GM21367 (cell line): ENCODE results near the gene RERE.

Experiments used
- ATAC-seq: cut with Tn5 transposase; IDR thresholded peaks from one replicate; pipeline ENCODE4 v1.9.1; 2021; ENCODE audit not compliant: unreplicated experiment

RERE gene

GRCh38 chr1:8417625-8418024 is 399.8 kb downstream of the RERE start:
- ATAC-seq, result no peak

- no peak for ATAC-seq
Measured at GRCh38 chr1:8416881-8417280, 400.6 kb downstream of the RERE start.

GRCh38 chr1:8415526-8416278 is 401.7 kb downstream of the RERE start:
- no peak for ATAC-seq

GRCh38 chr1:8412183-8412831 is 405.1 kb downstream of the RERE start:
- ATAC-seq, result no peak

- no peak for ATAC-seq
Measured at GRCh38 chr1:8411803-8412182, 405.6 kb downstream of the RERE start.

- no peak for ATAC-seq
Measured at GRCh38 chr1:8410791-8411190, 406.6 kb downstream of the RERE start.

GRCh38 chr1:8409606-8410005 is 407.8 kb downstream of the RERE start:
- no peak for ATAC-seq

- no peak for ATAC-seq
Measured at GRCh38 chr1:8409106-8409505, 408.3 kb downstream of the RERE start.

- no peak for ATAC-seq
Measured at GRCh38 chr1:8408151-8408839, 409.1 kb downstream of the RERE start.

- ATAC-seq, result no peak
Measured at GRCh38 chr1:8407652-8408051, 409.8 kb downstream of the RERE start.

GRCh38 chr1:8406960-8407359 is 410.5 kb downstream of the RERE start:
- ATAC-seq, result no peak

GRCh38 chr1:8406011-8406410 is 411.4 kb downstream of the RERE start:
- no peak for ATAC-seq

GRCh38 chr1:8404460-8405370 is 412.7 kb downstream of the RERE start:
- no peak for ATAC-seq

GRCh38 chr1:8402109-8402710 is 415.2 kb downstream of the RERE start:
- no peak for ATAC-seq

GRCh38 chr1:8398677-8399076 is 418.8 kb downstream of the RERE start:
- ATAC-seq, result no peak

- no peak for ATAC-seq
Measured at GRCh38 chr1:8398086-8398485, 419.4 kb downstream of the RERE start.

- peak; percentile 64 for ATAC-seq
Measured at GRCh38 chr1:8397511-8397910, 419.9 kb downstream of the RERE start.

GRCh38 chr1:8396786-8397406 is 420.5 kb downstream of the RERE start:
- no peak for ATAC-seq

GRCh38 chr1:8396083-8396785 is 421.2 kb downstream of the RERE start:
- no peak for ATAC-seq

- ATAC-seq, result peak; percentile 43
Measured at GRCh38 chr1:8395433-8395866, 422.0 kb downstream of the RERE start.
